Stromal cell of bone marrow (primary cell): ENCODE measurements around the gene ROBO1.
"Not testable (repeated sequence)": the region's sequence is repeated elsewhere in the genome, so short reads cannot be mapped to it uniquely, and the experiment has no call there.

ENCODE experiments used
- DNase-seq: peaks from one replicate; pipeline ENCODE4 v3.0.0-alpha.2; 2012; ENCODE audit warnings: low read depth

The ROBO1 gene

DNA sequence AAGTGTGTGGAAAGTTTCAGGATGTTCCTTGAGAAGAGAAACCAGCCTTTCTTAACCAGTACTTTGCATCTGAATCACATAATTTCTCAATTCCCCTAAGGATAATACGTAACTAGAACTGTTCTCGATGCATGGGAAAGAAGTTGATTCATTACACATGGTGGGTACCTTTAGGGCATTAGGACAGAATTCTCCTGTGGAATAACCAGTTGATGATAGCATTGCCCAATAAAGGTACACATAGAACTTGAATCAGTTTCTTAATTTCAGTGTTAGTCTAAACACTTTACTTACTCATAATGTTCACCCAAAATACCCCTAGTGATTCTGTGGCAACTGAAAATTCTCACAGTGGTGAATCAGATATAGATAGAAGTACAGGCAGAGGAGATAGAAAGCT lies 1030.9 kb downstream of the ROBO1 start:
- peak; percentile 46 for DNase-seq

DNA sequence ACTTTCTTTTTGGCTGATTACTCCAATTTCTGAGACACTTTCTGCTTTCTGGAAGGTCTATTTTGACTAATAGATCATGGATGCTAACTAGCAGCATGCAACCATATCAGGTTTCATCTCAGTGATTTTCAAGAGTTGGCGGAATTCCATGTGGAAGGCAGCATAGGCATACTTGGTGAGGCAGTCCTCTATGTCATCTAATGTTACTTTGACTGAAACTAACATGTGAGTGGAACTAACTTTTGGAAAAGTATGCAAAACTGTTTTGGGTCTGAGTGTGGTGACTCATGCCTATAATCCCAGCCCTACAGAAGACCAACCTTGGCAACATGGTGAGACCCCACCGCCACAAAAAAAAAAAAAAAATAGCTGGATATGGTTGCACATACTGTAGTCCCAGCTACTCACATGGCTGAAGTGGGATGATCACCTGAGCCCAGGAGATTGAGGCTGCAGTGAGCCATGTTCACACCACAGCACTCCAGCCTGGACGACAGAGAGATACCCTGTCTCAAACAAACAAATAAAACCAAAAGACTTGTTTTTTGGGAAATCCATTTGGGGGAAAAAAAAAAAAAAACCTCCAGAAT lies 1033.7 kb downstream of the ROBO1 start:
- peak; percentile 68 for DNase-seq

DNA sequence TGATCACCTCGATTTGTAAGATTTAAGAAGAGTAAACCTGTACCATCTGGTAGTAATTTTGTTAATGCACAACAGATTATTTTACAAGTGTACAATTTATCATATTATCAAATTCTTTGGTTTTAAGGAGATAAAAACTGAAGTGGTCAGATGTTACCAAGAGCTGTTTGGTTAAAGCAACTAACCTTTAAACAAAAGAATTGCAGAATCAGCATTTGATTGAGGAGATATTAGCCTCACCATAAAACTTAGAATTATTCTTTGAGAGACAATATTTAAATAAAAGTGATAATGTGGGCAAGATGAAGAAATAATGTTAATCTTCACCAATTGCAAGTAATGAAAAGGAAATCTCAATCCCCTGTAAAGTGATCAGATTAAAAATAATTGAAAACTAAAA lies 1034.9 kb downstream of the ROBO1 start:
- DNase-seq = no peak

DNA sequence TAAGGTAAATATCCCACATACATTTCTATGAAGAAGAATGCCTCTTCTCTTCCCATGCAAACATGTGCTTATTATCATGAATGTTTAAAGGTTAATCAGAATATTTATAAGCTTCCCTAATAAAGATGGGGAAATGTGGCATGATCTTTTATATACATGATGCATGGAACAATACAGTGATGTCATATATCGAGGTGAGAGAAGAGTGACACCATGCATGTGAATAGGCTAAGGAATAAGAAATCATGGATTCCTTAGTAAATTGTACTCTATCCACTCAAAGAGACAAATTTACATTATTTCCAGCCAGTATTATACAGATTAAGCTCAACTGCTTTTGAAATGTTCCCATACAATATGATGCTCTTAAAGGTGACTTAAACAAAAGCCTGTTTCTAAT lies 1035.3 kb downstream of the ROBO1 start:
- no peak for DNase-seq

DNA sequence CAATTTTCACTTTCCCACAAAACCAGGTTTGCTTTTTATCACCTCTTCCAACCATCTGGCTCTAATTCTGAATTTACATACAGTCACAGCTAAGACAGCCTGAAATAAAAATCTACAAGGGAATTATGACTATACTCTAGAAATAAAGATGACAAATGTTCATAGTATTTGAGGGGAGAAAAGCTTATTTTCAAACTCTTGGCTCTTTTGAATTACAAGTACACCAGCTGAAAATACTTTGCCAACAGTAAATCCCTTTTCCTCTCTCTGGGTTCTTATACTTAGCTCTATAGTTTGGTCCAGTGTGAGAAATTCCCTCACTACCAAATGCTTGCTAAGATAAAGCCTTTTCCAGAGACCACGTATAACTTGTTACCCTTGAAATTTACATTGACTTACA lies 1037.9 kb downstream of the ROBO1 start:
- no peak for DNase-seq

DNA sequence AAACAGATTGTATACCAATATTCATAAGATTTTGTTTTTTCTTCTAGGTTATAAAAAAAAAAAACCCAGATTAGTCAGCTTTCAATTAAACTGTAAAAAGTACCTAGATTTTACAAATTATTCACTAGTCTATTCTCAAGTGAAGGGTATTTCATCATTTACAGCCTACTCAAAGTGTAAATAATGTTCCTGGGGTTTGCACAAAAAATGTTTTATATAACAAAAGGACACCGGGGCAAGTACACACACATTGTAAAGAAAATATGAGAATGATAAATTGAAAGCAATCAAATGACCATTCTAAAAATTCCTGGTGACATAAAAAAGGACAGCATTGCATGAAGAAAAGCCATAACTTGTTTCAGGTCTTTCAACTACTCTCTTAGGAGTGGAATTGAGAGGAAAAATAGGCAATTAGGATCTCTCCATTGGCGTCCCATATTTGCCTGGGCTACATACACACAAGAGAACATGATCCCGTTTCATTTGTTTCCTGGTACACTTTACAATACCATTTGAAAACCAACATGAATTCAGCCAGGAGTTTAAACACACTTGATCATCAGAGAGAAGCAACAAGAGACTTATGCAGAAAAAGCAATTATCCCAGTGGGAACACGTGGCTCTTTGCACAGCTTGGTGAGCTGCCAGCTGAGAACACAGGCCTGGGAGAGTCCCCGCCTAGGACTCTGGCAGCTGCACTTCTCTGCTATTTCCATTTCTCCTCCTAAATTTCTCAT lies 1039.2 kb downstream of the ROBO1 start:
- DNase-seq = peak; percentile 48

DNA sequence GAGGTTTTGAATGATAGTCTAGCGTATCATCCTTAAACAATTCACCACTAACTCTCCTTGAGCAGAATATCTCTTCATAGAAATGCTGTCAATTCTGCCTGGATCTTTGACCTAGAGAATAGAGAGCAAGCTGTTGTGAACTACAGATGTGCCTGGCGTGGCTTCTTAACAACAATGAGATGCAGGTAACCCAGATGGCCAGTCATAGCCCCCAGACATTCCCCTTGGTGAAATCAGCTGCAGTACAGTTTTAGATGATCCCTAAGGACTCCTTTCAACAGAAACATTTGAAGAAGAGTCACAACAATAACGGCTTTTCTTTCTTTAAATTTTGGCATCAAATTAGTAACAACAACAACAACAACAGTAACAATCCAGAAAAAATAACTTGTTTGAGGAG lies 1041.3 kb downstream of the ROBO1 start:
- no peak for DNase-seq

DNA sequence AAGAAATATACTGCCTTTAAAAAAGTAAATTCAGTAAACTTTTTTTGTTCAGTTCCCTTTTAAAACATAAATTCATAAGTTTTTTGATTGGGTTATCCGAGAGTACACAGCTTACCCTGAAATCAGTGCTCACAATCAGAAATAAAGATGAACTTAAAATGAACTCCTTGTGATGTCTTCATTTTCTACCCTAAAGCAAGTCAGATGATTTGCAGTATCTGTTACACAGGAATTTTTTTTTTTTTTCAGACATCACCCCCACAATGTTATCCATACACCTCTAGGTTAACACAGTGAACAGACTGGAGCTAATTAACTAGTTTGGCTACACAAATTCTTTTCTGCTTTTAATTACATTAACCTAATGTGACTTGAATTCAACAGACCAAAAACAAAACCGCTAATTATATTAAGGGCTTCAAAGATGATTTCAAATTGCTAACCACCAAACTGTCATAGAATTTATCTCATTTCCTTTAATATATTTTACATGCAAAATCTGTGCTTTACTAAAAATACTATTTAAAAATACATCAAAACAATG lies 1042.0 kb downstream of the ROBO1 start:
- DNase-seq = no peak

DNA sequence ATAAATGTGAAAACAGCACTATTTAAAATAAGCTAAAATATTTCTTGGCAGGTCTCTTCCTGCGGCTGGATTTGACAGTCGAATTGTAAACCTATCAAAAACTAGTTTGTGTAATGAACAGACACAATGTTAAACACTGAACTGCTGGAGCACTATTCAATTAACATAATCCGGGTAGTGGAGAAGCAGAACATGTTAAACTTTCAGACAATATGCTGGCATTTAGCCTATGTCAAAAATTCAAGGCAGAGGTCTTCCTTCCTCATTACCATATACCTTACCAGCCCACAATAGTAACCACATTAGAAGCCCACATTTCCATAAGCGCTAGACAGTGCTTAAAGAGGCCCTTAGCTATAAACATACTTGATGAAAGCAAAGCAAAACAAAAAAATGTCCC lies 1042.9 kb downstream of the ROBO1 start:
- no peak for DNase-seq

DNA sequence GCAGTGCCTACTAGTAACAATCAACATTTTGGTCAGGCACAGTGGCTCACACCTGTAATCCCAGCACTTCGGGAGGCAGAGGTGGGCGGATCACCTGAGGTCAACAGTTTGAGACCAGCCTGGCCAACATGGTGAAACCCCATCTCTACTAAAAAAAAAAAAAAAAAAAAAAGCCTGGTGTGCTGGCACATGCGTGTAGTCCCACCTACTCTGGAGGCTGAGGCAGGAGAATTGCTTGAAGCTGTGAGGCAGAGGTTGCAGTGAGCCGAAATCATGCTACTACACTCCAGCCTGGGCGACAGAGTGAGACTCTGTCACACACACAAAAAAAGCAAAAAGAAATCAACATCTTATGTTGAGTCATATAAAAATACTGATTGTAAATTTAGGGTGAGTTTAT lies 1043.4 kb downstream of the ROBO1 start:
- not testable (repeated sequence) for DNase-seq

DNA sequence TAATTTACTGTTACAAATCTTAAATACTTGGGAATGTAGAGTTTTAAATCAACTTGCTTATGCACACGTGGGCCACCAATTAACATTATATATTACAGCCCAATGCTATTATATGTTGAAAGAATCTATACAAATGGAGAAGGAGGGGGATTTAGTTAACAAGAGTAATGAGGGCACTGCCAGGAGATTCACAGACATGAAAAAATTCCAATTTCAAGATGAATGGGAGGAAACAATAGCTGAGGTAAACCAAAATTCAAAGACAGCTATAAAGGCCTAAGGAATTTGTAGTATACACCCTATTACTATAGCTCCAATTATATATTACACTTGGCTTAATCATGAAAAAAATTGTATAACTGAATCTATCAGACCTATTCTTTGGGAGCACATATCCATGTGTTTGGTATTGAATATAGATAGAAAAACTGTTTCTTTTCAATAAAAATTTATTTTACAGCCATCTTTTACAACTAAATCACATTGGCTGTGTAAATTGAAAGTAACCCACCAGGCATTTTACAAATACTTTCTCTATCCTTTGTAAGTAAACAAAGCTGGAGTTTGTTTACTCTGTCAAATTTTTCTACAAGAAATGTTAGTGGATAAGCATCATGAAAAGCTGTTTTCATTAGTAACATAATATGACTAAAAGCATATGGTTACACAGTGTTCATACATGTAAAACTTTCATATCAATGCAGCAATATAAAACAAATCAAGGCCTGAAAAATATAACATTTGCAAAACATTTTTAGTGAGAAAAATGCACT lies 1045.8 kb downstream of the ROBO1 start:
- no peak for DNase-seq

DNA sequence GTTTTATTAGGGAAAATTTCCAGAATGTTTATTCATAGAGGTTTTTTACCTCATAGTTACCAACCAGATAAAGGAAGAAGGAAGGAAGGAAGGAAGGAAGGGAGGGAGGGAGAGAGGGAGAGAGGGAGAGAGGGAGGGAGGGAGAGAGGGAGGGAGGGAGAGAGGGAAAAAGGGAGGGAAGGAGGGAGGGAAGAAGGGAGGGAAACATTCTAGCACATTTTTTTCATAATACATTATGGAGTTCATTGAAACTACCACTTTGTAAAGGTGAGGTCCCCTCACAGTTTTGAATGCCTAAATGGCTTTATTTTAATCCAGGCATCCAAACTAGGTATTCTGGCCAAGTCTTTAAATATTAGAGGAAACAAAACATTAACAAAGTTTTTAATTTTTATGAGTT lies 1049.1 kb downstream of the ROBO1 start:
- no peak for DNase-seq

DNA sequence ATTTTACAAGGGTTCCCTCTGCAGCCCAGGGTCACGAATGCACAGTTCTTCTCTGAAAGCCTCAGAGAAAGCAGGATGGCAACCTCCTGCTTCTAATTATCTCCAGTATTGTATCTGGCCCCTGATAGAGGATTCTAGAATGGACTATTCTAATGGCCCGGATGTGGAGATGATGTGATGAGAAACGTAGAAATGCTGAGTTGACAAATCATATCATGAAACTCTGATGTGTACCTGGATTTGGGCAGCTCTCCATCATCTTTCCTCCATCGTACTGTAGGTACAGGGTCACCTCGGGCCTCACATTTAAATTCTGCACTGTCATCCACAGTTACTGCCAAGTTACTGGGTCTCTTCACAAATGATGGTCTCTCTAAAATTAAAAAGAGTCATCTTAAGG lies 1050.8 kb downstream of the ROBO1 start:
- DNase-seq = no peak

DNA sequence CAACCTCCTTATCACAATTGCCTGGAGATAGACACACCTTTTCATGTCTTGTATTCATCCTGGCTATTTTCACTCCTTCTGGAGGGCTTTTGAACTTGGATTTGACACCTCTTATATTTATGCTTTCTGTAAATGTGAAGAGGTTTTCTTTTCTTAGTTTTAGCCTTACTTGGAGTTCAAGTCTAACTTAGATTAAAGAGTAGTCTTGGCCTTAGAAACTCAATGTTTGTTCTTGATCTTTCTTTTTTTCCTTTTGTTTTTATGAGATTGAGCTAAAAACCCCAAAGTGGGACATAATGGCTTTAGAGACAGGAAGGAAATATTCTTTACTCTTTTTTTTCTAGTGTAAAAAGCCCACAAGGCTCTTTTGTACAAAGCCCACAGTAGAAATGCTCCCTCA lies 1054.9 kb downstream of the ROBO1 start:
- DNase-seq = no peak

DNA sequence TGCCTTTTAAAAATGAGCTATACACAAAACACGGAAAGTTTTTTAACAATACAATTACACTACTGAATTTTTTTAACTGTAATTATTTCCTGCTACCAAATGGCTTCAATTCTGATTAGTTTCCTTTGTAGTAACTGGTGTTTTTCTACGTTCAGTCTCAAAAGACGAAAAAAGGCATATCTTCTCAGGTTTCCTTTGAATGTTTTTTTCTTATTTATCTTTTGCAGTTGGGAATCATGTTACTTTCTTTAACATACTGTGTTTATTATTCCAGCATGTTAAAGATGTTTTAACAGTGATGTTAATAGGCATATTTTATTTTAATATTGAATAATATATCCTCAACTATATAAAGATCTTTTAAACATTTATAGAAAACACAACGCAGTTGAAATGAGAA lies 1055.5 kb downstream of the ROBO1 start:
- DNase-seq = no peak

DNA sequence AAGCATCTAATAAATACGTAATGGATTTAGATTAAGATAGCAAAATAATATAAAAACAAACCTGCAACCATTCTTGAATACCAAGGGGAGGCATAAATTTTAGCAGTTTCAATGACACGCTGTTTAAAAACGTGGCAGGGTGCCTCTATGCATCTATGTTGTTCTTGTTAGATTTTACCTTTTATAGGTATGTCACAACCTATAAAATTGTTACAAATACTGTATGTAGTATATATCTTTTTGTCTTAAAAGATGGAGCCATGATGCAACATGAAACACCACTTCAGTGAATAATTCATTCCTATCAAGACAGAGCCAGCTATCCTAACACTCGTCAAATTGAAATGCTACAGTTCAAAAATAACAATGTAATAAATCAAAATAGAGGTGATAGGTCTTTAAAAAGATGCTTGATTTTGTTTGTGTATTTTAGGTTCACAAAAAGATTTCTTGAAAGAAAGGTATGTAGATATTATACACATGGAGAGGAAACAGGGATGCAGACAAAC lies 1059.2 kb downstream of the ROBO1 start:
- DNase-seq = no peak

DNA sequence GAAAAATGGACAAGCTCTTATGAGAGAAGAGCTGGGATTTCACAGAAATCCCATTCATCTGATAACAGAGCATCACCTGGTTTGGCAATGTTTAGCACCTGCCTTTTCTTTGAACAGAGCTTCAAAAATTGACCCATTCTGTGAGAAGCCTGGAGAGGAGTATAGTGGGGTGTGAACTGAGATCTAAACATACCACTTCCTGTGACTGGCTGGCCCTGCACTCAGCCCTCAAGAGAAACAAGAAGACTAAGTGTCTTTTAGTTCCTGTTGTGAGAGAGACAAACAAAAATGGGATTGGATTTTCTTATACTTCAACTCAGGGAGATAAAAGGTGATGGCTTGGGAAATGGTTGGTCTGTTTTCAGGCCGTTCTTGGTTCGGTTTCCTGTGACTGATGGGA lies 1060.2 kb downstream of the ROBO1 start:
- no peak for DNase-seq

DNA sequence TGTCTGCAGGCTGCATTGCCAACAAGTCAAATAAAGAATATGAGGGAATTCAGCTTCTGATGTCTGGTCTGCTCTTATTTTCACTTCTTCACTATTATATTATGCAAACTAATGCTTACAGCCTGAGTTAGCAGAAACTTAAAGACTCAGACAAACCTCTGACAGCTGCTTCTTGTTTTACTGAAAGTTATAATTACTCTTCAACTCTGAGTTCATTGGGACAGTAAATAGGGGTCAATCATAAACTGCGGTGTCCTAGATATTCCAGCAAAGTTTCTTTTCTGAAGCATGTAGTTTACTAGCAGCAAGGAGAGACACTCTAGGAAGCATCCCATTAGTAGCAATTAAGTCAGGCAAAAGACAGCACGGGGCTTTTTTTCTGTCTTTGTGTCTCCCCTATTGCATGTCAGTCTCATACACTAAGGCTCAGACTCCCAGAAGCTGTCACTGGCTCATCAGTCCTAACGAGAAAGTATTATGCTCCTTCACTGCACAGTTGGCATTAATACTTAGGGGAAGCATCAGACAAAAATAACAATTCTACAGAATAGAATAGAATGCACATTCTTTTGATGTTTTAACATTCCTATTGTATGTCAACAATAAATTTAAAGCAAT lies 1060.8 kb downstream of the ROBO1 start:
- DNase-seq = no peak

DNA sequence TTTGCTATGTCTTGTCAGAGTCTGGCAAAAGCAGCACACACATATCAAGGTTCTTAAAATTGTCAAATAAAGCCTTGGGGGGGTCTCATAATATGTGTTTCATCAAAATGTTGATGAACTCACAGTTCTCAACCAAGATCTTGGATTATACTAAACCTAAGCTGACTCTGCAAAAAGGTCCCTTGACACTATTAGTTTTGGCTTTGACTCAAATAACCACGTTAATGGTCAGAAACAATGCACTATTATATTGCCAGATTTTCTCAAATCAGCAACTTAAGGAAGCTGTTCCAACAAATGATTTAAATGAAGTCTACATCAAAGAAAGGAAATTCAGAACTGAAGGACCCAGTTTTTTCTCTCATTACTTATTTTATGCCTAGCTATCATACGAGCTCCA lies 1063.9 kb downstream of the ROBO1 start:
- no peak for DNase-seq

DNA sequence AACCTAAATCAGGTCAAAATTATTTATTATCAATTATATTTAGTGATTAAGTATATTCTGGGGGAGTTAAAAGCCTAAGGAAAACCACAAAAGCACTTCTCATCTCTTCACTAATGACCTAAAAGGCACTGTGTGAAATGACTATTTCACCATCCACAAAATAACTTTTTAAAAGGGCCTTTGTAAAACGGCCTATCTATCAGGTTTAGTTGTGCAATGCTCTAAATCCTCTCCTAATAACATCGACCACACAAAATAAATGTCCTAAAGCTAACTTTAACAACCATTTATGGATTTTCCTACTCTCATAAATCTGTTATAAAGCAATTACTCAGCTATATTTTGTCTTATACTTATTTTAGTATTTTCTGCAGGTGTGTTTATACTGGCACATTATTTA lies 1066.3 kb downstream of the ROBO1 start:
- no peak for DNase-seq

DNA sequence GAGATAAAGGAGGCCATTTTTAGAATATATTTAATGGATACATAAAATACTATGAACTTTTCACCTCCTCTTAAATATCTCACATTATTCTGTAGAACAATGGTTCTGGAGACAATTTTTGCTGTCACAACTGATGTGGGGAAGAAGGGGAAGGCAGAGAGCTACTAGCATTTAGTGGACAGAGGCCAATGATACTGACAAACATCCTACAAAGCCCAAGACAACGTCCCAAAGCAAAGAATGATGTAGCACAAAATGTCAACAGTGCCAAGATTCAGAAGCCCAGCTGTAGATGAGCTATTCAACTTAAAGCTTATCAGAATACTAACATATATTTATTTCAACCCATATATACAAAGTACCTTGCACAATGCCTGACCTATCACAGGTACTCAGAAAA lies 1069.4 kb downstream of the ROBO1 start:
- DNase-seq = no peak

DNA sequence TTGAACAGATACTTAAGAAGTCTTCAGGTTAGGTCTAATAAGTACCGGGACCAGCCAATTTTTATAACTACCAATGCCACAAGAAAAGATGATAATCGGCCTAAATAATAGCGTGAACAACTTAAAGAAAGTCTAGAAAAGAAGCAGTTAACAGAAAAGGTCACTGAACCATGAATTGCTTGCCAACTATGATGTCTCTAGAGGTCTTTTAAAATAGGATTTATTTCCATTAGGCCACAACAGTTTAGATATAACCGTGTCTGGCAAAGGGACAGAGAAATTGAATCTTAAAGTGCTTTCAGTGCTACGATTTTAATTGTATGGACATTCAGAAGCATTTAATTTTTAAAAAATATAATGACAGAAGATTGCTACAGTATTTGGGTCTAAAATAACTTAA lies 1070.4 kb downstream of the ROBO1 start:
- no peak for DNase-seq
